GM23338 (cell line): ENCODE data around the gene ARHGEF28. TPM values are rescaled to one million over a fixed set of nuclear protein-coding genes. Genes with fewer than 3 reads are reported as not detected.
A peak's percentile ranks its signal among the peaks of the same experiment; 100 is the strongest.

ENCODE experiments used
- ATAC-seq: fragments of 200-7000 bp; cut with Tn5 transposase; 3 replicates; pipeline ENCODE4 v1.9.1; 2020
- DNase-seq: peaks from one replicate; pipeline ENCODE4 v3.0.0-alpha.2; 2015; ENCODE audit warnings: low spot score
- H2AFZ ChIP-seq: fragments of 200-600 bp; sonication (generic); 2 replicates; pipeline ENCODE4 v1.8.0; 2016; ENCODE audit warnings: antibody characterized with exemption, mild to moderate bottlenecking, moderate library complexity
- H3F3A ChIP-seq: fragments of 200-600 bp; sonication (generic); replicated peaks from 2 replicates; pipeline ENCODE4 v1.8.0; 2017; ENCODE audit warnings: antibody characterized with exemption, mixed run types, low read depth
- H3K27ac ChIP-seq: fragments of 200-600 bp; sonication (generic); 2 replicates; pipeline ENCODE4 v1.6.1; 2016; ENCODE audit warnings: low read depth
- H3K27me3 ChIP-seq: fragments of 200-600 bp; sonication (generic); 2 replicates; pipeline ENCODE4 v1.8.0; 2016; ENCODE audit warnings: mild to moderate bottlenecking, mixed run types, moderate library complexity; ENCODE audit not compliant: insufficient read depth
- H3K36me3 ChIP-seq: fragments of 200-600 bp; sonication (generic); 2 replicates; pipeline ENCODE4 v1.8.0; 2016; ENCODE audit warnings: mild to moderate bottlenecking; ENCODE audit not compliant: insufficient read depth
- H3K4me1 ChIP-seq: fragments of 200-600 bp; sonication (generic); 2 replicates; pipeline ENCODE4 v1.8.0; 2016; ENCODE audit warnings: mild to moderate bottlenecking, moderate library complexity; ENCODE audit not compliant: insufficient read depth
- H3K4me2 ChIP-seq: fragments of 200-600 bp; sonication (generic); 2 replicates; pipeline ENCODE4 v1.7.1; 2017; ENCODE audit warnings: mixed run types
- H3K4me3 ChIP-seq: fragments of 200-600 bp; sonication (generic); 2 replicates; pipeline ENCODE4 v1.6.1; 2016; ENCODE audit warnings: mixed run types
- H3K79me2 ChIP-seq: fragments of 200-600 bp; sonication (generic); replicated peaks from 2 replicates; pipeline ENCODE4 v1.8.0; 2017; ENCODE audit warnings: mild to moderate bottlenecking; ENCODE audit not compliant: insufficient read depth
- H3K9me2 ChIP-seq: fragments of 200-600 bp; sonication (generic); 2 replicates; pipeline ENCODE4 v1.8.0; 2017; ENCODE audit not compliant: insufficient read depth
- H4K20me1 ChIP-seq: fragments of 200-600 bp; sonication (generic); replicated peaks from 2 replicates; pipeline ENCODE4 v1.8.0; 2017; ENCODE audit warnings: mild to moderate bottlenecking; ENCODE audit not compliant: insufficient read depth
- H3K27ac Mint-ChIP-seq: 2 replicates; pipeline ENCODE4 v1.8.0; 2020; ENCODE audit warnings: inconsistent platforms, mild to moderate bottlenecking, moderate library complexity, mixed read lengths
- H3K27me3 Mint-ChIP-seq: 3 replicates; pipeline ENCODE4 v1.8.0; 2022; ENCODE audit warnings: low read depth, mild to moderate bottlenecking, moderate library complexity, mixed read lengths, inconsistent platforms; ENCODE audit not compliant: insufficient read depth, poor library complexity
- H3K36me3 Mint-ChIP-seq: 3 replicates; pipeline ENCODE4 v1.8.0; 2021; ENCODE audit warnings: low read depth, mild to moderate bottlenecking, inconsistent platforms, moderate library complexity, mixed read lengths
- H3K4me1 Mint-ChIP-seq: 3 replicates; pipeline ENCODE4 v1.8.0; 2020; ENCODE audit warnings: mild to moderate bottlenecking, inconsistent platforms, mixed read lengths
- H3K4me3 Mint-ChIP-seq: 3 replicates; pipeline ENCODE4 v1.8.0; 2021; ENCODE audit warnings: moderate library complexity, mild to moderate bottlenecking, inconsistent platforms, mixed read lengths
- H3K9me3 Mint-ChIP-seq: 3 replicates; pipeline ENCODE4 v1.8.0; 2020; ENCODE audit warnings: moderate library complexity, mild to moderate bottlenecking, inconsistent platforms, mixed read lengths
- CREB1 ChIP-seq: fragments of 250-450 bp; sonication (Bioruptor Pico); IDR thresholded peaks from 2 replicates; pipeline ENCODE4 v1.5.0; 2020; ENCODE audit warnings: low read depth, mild to moderate bottlenecking, moderate library complexity
- CTCF ChIP-seq, 2 experiments: fragments of 200-600 bp in 1 of 2; sonication (generic) in 1 of 2; conservative IDR thresholded peaks; 2 replicates each; pipeline versions ENCODE4 v1.5.1 to v1.6.1; 2016 to 2017; ENCODE audit warnings: antibody characterized with exemption in 2 of 2, low read depth in 2 of 2, mild to moderate bottlenecking in 2 of 2, moderate library complexity in 1 of 2
- ETS1 ChIP-seq: IDR thresholded peaks from 2 replicates; pipeline ENCODE4 v1.6.1; 2016; ENCODE audit warnings: antibody characterized with exemption
- EZH2phosphoT487 ChIP-seq: fragments of 200-600 bp; sonication (generic); IDR thresholded peaks from one replicate; pipeline ENCODE4 v1.8.1; 2018; ENCODE audit warnings: antibody characterized with exemption; ENCODE audit not compliant: unreplicated experiment
- JUNB ChIP-seq: IDR thresholded peaks from one replicate; pipeline ENCODE4 v1.6.1; 2016; ENCODE audit warnings: antibody characterized with exemption; ENCODE audit not compliant: unreplicated experiment
- NANOG ChIP-seq: IDR thresholded peaks from 2 replicates; pipeline ENCODE4 v1.6.1; 2016; ENCODE audit warnings: antibody characterized with exemption, borderline replicate concordance
- POLR2AphosphoS5 ChIP-seq: IDR thresholded peaks from 2 replicates; pipeline ENCODE4 v1.6.1; 2016; ENCODE audit warnings: antibody characterized with exemption, low read depth
- ZNF462 ChIP-seq: fragments of 250-450 bp; sonication (Bioruptor Pico); IDR thresholded peaks from 2 replicates; pipeline ENCODE4 v1.5.0; 2020; ENCODE audit warnings: mild to moderate bottlenecking, moderate library complexity
- polyA plus RNA-seq: library from polyadenylated mRNA; unstranded; fragments of >200 nt; fragmentation: Nextera tagmentation; extraction: Ambion mirVana; gene quantifications from 2 replicates; pipeline ENCODE4 v1.2.1, GENCODE V29; 2016
- total RNA-seq: library from RNA; depleted of rRNA; stranded (reverse); fragments of >200 nt; shearing (Covaris generic); gene quantifications from 2 replicates; pipeline ENCODE4 v1.2.3, GENCODE V29; 2014

ARHGEF28 gene
- total and polyA plus RNA-seq, 2 experiments from 2014 or later: 0.39 to 1.0 TPM

GRCh38 chr5:73851471-73852181, 225.6 kb downstream of the ARHGEF28 start:
- Histone ChIP-seq H3K4me1 (peaks cover 13% of the 10 kb centered on the region; the same call in 1 of the 2 replicates), H3K36me3 (no peaks in the 10 kb centered on the region), H3K4me2 (no peak overlapping the region), H3K9me2 (no peaks in the 10 kb centered on the region), H3F3A (no peaks in the 10 kb centered on the region), H3K4me3 (no peak overlapping the region), H3K79me2 (no peaks in the 10 kb centered on the region), H4K20me1 (no peaks in the 10 kb centered on the region), H2AFZ (no peak overlapping the region; the same call in 1 of the 2 replicates), H3K27ac (no peak overlapping the region), H3K27me3 (no peaks in the 10 kb centered on the region)
- Mint-ChIP-seq H3K4me3 (0 out of 3 replicates have a peak overlapping the region, but pooled peaks have one; percentile 3), H3K27ac (peak overlapping the region; percentile 76), H3K4me1 (peaks cover 20% of the 10 kb centered on the region), H3K9me3 (no peaks in the 10 kb centered on the region), H3K36me3 (no peaks in the 10 kb centered on the region), H3K27me3 (no peaks in the 10 kb centered on the region)
- peak; percentile 77 for ATAC-seq
- TF ChIP-seq JUNB: no peak
- TF ChIP-seq CTCF (conservative IDR thresholded peaks at IDR 0.05; ENCODE audit: low read depth in 2 of 2): no peak
- TF ChIP-seq ETS1: no peak
- no peak for TF ChIP-seq EZH2phosphoT487
- no peak for TF ChIP-seq NANOG
- no peak for TF ChIP-seq POLR2AphosphoS5
- no peak for TF ChIP-seq CREB1
- no peak for TF ChIP-seq ZNF462 (CRISPR knock-in tag)
- DNase-seq: peak; percentile 15
